Nucleus accumbens (tissue), 56 donors: ENCODE results near the gene MBD3L4.
"Not testable (repeated sequence)": the region's sequence is repeated elsewhere in the genome, so short reads cannot be mapped to it uniquely, and the experiment has no call there.

Experiments used
- DNase-seq, 56 donors: peaks; one replicate each; lab custom pipeline; 2025; lab: John Stamatoyannopoulos, UW

Gene MBD3L4

GRCh38 chr19:7040079-7040478 lies at the start of gene MBD3L4:
TSS of gene MBD3L4 (minus strand) at chr19:7040179. CDS start at chr19:7040144, 35 bp downstream.
- not testable (repeated sequence) for DNase-seq

GRCh38 chr19:7088999-7089398 lies 49.0 kb upstream of the MBD3L4 start:
- no peak for DNase-seq

DNA sequence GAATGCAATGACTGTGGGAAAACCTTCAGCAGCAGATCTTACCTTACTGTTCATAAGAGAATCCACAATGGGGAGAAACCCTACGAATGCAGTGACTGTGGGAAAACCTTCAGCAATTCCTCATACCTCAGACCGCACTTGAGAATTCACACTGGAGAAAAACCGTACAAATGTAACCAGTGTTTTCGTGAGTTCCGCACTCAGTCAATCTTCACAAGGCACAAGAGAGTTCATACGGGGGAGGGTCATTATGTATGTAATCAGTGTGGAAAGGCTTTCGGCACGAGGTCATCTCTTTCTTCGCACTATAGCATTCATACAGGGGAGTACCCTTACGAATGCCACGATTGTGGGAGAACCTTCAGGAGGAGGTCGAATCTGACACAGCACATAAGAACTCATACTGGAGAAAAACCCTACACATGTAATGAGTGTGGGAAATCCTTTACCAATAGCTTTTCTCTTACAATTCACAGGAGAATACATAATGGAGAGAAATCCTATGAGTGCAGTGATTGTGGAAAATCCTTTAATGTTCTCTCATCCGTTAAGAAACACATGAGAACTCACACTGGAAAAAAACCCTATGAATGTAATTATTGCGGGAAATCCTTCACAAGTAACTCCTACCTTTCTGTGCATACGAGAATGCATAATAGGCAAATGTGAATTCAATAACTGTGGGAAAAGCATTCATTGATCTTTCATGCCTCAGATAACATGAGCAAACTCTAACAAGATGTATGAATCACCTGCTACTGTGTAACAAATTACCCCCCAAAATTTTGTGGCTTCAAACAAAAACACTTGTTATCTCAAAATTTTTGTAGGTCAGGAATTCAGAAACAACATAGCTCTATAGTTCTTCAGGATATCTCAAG lies 43.3 kb upstream of the MBD3L4 start:
- DNase-seq: no peak

- no peak for DNase-seq
Observed at GRCh38 chr19:7078008-7078407, 38.0 kb upstream of the MBD3L4 start.

DNA sequence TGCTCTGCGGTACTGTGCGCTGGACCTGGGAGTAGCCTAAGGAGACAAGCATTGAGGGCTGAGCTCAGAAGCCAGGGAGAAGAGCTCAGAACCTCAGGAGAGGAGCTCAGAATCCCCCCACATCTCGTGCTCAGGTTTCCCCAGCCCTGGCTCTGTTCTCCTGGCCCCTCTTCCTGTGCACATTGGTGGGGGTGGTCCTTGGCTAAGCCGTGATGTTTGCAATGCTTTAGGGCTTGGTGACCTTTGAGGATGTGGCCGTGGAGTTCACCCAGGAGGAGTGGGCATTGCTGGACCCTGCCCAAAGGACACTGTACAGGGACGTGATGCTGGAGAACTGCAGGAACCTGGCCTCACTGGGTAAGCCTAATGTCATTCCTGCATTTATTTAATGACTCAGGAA lies 36.2 kb upstream of the MBD3L4 start:
- no peak for DNase-seq

DNA sequence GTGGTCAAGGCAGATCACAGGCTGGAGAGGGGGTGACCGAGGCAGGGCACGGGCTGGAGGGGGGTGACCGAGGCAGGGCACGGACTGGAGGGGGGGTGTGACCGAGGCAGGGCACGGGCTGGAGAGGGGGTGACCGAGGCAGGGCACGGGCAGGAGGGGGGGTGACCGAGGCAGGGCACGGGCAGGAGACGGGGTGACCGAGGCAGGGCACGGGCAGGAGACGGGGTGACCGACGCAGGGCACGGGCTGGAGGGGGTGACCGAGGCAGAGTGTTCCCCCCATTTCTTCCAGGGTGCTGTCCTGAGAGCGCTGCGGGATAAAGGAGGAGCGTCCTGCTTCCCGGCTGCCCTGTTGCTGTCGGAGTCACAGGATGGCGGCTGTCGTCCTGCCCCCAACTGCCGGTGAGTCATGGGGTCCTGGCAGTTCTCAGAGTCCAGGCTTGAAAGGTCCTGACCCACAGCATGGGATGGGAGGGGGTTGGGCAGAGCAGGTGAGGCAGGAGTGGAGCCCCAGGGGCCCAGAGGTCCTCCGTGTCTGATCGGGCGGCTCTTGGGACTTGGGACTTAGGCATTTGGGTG lies 34.8 kb upstream of the MBD3L4 start:
- no peak for DNase-seq

GRCh38 chr19:7072541-7072940 lies 32.6 kb upstream of the MBD3L4 start:
- DNase-seq: no peak

GRCh38 chr19:7069904-7070226 lies 29.9 kb upstream of the MBD3L4 start:
- DNase-seq: peak in 1 of 56 donors; percentile 48

GRCh38 chr19:7069042-7069903 lies 29.3 kb upstream of the MBD3L4 start, which contains the start of gene ZNF557:
TSS of gene ZNF557 (plus strand) at chr19:7069703. CDS start at chr19:7075075, 5,372 bp downstream.
- DNase-seq: peak; percentile 41 to 99 (median 96)

GRCh38 chr19:7068599-7068998 lies 28.6 kb upstream of the MBD3L4 start:
- DNase-seq: no peak

GRCh38 chr19:7067716-7068115 lies 27.7 kb upstream of the MBD3L4 start:
- no peak for DNase-seq

DNA sequence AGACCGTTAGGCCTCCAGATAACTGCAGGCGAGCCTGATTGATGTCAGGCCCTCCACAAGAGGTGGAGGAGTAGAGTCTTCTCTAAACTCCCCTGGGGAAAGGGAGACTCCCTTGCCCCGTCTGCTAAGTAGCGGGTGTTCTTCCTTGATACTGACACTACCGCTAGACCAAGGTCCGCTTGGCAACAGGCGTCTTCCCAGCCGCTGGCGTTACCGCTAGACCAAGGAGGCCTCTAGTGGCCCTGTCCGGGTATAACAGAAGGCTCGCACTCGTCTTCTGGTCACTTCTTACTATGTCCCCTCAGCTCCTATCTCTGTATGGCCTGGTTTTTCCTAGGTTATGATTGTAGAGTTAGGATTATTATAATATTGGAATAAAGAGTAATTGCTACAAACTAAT lies 27.1 kb upstream of the MBD3L4 start:
- DNase-seq: not testable (repeated sequence)

DNA sequence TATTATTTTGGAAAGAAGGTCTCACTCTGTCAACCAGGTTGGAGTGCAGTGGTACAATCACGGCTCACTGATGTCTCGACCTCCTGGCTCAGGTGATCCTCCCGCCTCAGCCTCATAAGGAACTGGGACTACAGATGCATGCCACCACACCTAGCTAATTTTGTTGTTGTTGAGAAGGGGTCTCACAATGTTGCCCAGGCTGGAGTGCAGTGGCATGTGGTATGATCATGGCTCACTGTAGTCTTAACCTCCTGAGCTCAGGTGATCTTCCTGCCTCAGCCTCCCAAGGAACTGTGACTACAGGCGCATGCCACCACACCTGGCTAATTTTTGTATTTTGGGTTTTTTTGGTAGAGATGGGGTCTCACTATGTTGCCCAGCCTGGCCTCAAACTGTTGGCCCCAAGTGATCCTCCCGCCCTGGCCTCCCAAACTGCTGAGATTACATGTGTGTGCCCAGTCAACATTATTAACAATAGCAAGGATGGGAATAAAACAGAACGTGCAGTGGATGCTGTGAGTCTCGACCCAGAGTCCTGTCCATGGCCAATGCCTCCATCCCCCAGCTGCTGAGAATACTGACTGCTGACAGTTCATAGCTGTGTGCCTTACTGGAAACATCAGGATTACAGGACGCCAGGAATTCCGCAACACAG lies 23.9 kb upstream of the MBD3L4 start:
- no peak for DNase-seq

DNA sequence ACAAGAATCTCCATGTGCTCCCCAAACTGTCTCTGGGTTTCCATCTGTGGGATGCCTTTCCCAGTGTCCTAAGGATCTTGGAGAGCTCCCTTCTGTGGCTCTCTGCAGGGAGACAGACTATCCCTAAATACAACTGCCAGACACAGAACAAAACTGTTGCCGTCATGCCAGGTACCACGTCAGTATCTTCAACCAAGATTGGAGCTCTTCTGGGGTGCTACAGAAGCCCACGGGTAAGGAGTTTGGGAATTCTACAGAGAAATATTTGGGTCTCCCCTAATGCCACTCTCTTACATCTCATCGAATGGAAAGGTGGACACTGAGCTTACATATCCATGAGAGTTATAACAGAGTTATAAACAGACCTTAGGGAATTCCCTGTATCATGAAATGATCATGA lies 23.4 kb upstream of the MBD3L4 start:
- no peak for DNase-seq

DNA sequence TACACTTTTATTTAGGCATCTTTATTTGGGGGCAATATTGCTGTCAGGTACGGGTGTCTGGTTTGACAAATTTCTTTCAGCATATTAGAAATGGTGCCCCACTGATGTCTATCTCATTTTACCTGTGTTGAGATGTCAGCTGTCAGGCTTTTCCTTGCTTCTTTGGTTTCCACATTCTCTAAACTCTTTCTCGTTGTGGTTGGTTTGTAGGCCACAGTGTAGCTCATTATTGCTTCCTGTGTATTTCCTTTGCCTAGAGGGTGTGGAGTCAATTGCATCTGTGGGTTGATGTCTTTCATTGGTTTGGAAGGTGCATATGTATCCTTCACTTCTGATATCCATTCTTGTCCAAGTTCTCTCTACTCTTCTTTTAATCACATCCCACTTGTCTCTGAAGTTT lies 20.0 kb upstream of the MBD3L4 start:
- DNase-seq: not testable (repeated sequence)

DNA sequence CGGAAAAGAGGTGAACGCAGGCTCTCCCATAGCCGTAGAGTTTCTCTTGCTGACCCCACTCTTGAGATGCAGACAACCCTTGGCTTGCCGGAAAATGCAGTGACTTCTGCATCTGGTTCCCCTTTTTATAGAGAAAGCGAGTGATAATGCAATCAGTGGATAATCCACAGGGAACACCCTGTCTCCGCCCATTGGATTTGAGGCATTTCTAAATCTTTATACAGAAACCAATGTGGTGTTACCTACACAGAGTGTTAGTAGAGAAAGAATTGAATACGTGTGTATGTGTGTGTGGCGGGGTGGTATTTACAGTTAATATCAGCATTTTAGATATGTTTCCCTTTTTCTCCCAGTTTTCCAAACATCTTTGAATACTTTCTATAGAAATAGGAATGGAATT lies 18.6 kb upstream of the MBD3L4 start, which contains the start of gene MBD3L3:
Gene MBD3L3 (minus strand): TSS at position 101 of the 400 bp plus-strand sequence. CDS start 71 bp downstream, at position 30.
- DNase-seq: not testable (repeated sequence)

- DNase-seq: not testable (repeated sequence)
Observed at GRCh38 chr19:7056371-7056770, 16.4 kb upstream of the MBD3L4 start.

GRCh38 chr19:7055679-7056078 lies 15.7 kb upstream of the MBD3L4 start:
- DNase-seq: not testable (repeated sequence)

DNA sequence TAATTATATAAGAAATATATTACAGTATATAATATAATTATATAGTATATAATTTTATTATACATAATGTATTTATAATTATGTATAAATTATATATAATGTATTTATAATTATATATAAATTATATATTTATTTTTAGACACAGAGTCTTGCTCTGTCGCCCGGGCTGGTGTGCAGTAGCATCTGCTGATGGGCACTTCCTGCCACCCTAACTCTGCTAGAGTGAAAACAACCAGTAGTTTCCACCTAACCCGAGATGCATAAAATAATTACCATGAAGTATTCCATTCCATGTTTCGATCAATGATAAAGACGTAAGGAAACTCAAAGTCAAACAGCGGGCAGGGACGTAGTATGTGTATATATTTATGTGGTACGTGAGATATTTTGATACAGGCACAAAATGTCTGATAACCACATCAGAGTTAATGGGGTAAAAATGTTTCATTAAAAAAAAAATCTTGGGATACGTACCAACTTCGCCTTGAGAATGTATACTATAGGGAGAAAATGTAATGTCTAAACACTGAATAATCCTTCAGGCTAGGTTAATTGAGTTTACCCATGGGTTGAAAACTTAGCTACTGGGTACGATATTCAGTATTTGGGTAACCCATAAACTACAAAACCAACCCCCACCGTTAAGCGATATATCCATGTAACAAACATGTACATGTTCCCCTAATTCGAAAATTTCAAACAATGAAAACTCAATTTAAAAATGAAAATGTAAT lies 14.8 kb upstream of the MBD3L4 start:
- not testable (repeated sequence) for DNase-seq

DNA sequence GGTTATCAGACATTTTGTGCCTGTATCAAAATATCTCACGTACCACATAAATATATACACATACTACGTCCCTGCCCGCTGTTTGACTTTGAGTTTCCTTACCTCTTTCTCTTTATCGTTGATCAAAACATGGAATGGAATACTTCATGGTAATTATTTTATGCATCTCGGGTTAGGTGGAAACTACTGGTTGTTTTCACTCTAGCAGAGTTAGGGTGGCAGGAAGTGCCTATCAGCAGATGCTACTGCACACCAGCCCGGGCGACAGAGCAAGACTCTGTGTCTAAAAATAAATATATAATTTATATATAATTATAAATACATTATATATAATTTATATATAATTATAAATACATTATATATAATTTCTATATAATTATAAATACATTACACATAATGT lies 12.9 kb upstream of the MBD3L4 start:
- DNase-seq: not testable (repeated sequence)
